ENCODE measurements around the gene FOXG1.

FOXG1 gene

DNA sequence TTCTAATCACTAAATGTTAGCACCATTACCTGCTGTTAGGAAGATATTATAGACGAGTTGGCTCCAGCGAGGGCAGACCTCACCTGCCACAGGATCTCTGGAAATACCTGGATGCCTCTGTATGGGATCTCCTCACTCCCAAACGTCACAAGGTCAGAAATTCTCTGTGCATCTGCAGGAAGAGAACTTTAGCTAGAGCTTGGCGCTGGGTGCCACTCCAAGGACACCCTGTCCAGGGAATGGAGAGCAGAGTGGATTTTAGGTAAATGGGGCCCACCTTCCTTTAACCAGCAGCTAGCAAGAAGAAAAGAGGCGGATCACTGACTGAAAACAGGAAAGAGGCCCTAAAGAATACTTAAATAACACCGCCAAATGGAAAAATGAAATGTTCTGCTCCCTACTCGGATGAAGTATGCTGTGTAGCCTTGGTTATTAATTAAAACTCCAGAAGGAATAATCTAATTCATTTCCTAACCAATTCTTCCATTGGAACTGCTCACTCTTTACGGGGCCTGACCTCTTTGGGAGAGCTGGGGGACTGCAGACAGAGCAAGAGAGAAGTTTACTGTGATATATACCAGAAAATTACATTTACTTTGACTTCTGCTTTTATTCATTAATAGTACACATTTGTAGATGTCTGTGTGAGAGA lies 4.2 kb upstream of the FOXG1 start:
- no peak for DNase-seq

DNA sequence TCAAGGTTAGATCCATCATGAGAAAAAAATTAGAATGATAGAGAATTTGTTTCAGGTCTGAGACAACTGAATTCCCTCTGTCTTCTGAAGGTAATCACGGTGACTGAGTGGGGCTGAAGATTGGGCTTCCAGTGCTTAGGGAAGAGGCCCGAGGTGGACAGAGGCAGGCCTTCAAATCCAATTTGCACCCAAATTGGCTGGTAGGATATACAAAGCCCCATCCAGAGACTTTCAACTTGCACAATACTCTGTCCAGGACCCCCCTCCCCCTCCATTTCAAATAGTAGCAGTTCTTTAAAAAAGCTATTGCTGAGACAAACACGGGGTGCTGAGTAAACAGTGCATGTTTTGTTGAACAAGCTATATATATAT lies 3.6 kb upstream of the FOXG1 start:
- DNase-seq: no peak

DNA sequence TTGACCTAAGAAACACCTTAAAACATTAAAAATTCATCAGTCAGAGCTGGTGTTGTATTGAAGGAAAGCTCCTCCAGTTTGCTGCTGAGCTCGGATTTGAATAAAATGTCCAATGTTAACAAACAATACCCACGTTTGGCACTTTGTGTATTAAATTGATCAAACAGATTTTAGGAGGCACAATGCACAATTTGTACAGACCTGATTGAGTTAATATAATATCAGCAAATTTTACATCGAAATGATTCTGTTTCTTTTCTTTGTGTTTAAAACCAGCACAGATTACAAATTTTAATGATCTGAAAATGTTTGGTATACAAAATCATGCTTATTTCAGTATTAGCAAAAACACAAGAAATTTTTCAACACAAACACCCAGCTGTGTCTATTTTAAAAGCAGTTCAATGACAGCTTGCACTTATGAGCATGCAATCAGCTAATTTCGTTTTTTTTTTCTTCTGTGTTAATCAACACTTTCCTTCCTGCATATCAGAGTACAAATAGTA lies 2.8 kb upstream of the FOXG1 start:
- no peak for DNase-seq

DNA sequence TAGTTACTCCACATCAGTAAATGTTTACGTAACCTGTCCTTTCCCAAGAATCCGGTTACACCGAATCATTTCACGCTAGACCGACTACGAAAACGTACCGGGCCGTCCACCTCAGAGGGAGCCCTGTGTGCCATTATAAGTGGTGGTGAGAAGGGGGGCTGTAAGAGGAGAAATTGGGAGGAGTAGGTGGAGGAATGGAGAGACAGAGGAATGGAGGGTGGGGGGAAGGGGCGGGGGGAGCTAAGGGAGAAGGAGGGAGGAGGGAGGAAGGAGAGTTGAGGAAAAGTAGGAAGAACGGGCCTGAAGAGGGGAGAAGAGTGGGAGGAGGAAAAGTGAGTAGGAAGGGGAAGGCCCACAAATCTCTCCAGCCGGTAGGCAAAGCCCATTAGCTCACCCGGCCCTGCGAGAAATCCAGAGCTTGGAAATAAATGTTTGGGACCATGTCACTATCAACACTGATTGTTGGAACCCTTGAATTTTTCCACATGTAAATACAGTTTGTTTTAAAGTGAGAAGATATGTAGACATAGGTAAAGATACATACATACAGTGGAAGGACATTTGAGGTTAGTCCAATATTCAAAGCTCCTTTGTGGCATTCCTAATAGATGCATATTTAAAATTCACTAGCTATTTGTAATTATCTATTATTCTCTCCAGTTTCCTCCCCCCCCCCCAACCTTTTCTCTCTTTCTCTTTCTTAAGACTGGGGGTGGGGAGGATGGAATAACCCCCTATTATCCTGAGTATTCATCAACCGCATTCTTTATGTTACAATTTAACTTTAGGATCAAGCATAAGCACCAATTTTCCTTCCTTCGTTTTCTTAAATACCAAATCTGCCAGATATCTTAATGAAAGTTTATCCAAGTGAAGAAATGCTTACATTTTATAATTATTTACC lies 2.1 kb upstream of the FOXG1 start:
- DNase-seq: peak; percentile 77

DNA sequence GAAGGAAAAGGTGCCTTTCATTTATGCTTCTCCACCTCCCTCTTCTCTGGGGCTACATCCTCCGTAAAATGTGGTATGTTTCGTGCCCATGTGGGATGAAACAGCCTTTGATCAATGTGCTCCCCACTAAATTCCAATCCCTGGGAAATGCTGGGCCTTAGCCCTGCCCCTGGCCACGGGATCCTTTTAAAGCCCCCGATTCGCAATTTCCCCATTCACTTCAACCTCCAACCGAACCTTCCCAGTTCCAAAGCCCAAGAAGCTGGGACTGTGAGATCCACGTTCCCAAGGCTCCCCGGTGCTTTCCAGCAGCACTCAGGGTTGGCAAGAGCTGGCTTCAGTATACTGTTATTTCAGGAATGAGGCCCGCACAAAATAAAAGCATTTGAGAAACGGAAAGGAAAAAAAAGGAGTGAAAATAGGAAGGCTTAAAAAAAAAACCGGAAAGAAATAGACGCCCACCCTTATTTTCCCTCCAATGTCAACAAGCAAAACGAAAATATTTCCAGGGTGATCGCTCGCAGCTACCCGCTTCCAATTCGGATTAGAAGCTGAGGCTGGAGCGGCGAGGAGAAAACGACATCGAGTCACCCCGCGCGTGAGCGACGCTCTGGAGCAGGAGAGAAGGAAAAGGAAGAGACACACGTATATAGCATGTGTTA lies 1.3 kb upstream of the FOXG1 start:
- no peak for DNase-seq

DNA sequence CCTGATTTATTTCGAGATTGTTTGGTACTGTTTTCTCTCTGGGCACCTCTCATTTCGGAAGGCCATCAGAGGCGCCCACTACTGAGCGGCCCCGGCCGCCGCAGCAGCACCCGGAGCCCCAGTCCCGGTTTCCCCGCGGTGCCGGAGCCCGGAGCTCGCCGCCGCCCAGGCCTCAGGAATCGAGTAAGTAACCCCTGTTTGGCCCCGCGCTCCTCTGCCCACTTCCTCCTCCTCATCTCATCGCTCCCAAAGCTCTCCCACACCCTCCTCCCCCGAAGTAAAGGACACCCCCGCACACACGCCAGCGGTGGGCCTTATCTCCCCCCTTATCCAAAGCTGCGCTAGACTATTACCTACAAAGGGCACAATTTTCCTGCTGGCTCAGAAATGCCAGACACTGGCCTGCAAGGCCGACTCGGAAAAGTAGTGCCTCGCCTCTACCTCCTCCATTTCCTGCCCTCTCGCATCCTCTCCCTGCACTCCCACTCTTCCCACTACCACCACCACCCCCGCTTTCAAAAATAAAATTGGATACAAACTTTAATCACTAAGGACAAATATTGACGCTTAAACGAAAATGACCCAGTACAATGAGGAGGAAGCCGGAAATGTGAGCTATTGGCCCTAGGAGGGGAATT lies 637 bp upstream of the FOXG1 start:
- peak; percentile 50 for DNase-seq

DNA sequence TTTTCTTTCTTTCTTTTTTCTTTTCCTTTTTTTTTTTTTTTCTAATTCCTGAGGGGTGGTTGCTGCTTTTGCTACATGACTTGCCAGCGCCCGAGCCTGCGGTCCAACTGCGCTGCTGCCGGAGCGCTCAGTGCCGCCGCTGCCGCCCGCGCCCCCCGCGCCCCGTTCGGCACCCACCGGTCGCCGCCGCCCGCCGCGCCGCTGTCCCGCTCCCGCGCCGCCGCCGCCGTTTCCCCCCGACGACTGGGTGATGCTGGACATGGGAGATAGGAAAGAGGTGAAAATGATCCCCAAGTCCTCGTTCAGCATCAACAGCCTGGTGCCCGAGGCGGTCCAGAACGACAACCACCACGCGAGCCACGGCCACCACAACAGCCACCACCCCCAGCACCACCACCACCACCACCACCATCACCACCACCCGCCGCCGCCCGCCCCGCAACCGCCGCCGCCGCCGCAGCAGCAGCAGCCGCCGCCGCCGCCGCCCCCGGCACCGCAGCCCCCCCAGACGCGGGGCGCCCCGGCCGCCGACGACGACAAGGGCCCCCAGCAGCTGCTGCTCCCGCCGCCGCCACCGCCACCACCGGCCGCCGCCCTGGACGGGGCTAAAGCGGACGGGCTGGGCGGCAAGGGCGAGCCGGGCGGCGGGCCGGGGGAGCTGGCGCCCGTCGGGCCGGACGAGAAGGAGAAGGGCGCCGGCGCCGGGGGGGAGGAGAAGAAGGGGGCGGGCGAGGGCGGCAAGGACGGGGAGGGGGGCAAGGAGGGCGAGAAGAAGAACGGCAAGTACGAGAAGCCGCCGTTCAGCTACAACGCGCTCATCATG lies 654 bp downstream of the FOXG1 start:
- DNase-seq: no peak

DNA sequence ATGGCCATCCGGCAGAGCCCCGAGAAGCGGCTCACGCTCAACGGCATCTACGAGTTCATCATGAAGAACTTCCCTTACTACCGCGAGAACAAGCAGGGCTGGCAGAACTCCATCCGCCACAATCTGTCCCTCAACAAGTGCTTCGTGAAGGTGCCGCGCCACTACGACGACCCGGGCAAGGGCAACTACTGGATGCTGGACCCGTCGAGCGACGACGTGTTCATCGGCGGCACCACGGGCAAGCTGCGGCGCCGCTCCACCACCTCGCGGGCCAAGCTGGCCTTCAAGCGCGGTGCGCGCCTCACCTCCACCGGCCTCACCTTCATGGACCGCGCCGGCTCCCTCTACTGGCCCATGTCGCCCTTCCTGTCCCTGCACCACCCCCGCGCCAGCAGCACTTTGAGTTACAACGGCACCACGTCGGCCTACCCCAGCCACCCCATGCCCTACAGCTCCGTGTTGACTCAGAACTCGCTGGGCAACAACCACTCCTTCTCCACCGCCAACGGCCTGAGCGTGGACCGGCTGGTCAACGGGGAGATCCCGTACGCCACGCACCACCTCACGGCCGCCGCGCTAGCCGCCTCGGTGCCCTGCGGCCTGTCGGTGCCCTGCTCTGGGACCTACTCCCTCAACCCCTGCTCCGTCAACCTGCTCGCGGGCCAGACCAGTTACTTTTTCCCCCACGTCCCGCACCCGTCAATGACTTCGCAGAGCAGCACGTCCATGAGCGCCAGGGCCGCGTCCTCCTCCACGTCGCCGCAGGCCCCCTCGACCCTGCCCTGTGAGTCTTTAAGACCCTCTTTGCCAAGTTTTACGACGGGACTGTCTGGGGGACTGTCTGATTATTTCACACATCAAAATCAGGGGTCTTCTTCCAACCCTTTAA lies 1.5 kb downstream of the FOXG1 start:
- DNase-seq: peak; percentile 58

DNA sequence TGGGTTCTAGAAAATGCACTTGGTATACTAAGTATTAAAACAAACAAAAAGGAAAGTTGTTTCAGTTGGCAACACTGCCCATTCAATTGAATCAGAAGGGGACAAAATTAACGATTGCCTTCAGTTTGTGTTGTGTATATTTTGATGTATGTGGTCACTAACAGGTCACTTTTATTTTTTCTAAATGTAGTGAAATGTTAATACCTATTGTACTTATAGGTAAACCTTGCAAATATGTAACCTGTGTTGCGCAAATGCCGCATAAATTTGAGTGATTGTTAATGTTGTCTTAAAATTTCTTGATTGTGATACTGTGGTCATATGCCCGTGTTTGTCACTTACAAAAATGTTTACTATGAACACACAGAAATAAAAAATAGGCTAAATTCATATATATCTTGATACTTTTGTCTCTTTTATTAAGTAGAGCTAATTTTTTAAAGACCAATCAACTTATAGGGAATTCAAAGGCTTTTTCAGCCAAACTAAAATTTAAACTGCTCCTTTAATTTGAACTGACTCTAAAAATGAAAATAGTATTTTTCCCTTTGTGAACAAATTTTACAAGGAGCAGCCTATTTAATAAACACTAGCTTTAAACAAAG lies 2.8 kb downstream of the FOXG1 start:
- no peak for DNase-seq

DNA sequence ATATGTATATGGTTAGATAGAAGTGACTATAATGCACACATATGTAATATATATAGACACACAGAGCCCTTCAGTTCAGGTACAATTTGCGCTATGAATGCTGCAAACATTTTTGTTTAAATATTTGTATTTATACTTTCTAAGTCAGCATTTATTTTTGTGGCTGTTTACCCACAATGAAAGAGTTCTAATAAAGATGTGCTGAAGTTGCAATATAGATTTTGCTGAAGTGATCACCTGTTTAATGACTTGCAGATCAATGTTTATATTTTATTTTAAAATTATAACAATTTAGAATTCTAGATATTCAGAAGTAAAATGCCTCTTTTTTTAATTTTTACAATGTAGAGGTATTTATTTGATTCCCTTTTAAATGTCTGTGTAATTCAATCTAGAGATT lies 3.5 kb downstream of the FOXG1 start:
- DNase-seq: no peak

DNA sequence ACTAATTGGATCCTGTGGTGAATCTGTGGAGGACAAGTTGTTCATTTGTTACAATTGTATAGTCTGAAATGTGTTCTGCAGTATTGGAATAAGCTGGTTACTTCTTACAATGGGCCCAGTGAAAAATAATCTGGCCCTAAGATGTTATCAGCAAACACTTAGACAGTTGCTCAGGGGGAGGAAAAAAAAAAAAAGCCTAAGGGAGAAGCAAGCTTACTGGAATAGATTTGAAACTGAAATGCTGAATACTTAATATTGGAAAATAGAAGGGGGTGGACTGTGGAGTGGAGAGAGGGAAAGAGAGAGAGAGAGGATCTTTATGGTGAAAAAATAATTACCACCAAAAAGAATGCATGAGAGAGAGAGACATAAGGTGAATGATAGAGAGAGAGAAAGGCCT lies 4.0 kb downstream of the FOXG1 start:
- DNase-seq: peak; percentile 64

DNA sequence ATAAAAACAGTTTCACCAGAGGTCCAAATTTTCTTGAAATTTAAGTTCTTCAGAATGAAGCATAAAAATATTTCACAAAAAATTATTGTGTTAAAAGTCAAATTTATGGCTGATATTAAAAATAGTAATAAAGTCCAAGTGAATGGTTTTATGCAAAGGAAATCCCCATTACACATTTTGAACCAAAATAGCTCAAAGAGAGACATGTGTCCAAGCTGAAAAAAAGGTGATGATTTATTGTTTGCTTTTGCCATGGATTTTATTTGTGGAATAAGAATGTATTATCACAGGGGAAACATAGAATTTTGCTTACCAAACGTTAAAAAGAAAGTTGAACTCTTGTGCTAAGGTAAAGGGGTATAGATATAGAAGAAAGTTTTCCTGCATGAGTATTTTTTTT lies 4.6 kb downstream of the FOXG1 start:
- DNase-seq: no peak

DNA sequence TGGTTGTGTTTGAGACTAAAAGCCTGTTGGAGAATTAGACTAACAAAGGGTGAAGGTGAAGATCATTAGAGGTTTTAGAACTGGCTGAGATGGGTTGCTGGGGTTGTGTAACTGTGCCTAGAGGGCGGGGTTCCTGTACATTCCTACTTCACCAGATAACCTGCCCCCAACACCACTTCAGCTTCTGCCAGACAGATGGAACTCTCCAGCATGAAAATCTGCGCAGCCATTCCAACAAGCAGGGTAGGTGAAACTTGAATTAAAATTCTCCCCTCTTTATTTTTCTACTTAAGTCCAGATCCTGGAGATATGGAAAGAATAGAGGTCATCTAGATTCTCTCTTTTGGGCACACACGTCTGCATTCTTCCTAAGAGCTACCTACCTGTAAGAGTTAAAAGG lies 6.0 kb downstream of the FOXG1 start:
- DNase-seq: peak; percentile 93

DNA sequence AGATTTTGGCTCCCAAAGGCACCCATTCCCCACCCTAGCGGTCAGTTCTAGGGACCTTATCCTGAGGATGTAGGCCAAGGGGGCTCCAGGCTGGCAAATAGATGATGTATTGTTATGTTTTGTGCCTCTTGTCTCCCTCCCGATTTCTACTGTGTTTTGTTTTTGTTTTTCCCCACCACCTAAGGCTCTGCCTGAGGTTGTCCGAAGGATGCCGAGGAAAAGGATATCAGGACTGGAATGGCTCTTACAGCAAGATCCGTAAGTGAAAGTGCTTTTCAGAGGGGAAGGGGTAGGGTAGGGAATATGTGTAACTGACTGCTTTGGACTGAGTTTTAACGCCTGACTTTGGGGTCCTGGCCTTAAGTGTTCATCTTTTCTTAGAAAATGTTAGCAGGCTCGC lies 6.6 kb downstream of the FOXG1 start:
- DNase-seq: no peak

DNA sequence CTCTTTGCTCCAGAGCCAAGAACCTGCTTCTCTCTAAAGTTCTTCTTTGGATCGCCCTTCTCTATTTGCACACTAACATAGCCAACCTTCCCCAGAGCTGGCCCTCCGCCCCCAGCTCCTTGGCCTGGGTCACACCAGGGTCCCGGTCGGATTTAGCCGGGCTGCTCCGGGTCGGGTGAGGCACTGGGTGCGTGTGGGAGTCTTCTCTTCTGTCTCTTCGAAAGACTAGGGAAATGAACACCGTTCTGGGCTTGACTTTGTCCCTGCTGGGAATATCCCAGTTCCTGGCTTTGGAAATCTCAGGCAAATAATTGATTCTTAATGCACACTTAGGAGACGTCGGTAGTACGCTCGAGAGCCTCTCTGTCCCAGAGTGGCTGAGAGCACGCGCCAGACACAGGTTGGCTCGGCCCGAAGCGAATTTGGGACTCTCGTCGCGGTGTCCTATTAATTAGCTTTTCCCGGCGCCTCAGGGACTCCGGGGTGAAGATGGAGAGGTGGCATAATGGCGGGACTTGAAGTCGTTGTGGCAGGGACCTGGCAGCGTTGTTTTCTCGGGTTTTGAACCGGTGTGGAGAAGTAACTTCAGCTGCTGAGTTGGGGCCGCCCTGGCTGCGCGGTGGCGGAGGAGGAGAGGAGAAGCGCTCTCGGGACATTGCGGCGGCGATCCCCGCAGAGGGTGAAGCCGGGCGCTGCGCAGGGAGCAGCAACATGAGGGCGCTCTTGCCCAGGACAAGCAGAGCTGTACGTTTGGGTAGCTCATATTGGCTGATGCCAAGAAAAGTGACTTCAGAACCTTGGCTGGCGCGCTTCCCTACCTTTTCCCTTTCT lies 7.5 kb downstream of the FOXG1 start:
- peak; percentile 68 for DNase-seq

DNA sequence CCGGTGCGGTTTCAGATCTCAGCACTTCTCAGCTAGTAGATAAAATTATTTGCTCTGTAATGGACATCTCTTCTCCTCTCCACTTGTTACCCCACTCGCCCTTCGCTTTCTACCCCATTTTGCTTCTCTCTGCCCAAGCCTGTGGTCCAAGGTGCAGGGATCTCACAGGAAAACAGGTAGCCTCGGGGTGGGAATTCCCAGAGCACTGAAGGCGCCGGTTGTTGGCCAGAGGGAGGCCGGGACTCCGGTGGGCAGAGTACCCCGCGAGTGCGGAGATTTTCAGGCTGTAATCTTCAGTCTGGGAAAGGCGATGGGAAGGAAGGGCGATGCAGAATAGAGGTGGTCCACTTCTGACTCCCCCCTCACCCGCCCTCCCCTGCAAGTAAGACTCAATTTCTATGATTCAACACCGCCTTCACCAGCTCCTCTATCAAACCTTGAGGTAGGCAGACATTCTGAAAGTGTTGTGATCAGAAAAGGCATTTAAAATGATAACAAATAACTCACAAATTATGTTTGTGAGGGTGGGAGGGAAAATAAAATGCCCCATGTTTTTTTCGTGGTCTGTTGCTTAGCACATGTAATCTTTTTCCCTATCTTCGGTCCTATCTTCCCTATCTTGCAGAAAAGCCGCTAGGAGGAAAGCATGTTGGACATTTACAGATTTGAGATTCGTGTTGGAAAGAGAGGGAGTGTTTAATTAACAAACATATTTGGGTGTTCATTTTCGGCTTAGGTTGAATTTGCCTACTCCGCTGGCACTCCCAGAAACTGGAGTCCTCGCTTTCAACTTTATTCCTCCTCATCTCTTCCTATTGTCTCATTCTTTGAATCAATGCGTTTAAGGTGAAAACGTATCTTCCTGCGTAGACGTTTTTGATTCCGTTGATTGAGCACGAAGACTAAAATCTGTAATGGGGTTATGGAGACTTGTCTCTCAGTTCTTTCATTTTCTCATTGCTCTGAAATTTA lies 8.5 kb downstream of the FOXG1 start:
- no peak for DNase-seq

DNA sequence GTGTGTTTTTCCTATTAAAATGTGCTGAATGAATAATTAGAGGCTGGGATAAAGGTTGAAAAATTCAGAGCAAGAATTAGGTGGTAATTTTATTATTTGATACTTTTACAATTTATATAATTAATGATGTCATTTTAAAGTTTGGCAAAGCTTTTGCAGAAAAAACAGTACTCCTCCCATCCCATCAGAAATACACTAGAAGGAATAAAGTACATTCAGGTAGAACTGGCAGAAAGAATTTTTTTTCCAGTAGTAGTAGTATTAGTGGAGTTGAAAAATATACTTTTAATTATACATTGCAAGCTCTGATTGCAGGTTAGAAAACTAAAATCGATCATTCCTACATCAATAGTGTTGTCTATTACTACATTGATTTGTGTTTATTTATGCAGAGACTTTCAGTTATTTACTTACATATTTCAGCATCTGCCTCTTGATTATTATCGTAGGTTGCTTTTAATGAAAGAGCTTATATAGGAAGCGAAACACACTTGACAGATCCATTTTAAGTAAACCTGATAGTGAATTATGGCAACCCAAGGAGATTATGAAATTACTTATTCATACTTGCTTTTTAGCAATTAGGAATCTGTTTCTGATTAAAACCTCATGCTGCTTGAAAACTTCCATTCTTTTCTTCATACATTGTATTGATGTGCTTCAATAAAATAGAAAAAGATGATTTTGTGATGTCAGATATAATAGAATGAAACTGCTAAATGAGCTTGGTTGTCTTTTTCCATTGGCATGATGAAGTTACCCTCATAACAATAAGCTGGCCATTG lies 10.1 kb downstream of the FOXG1 start:
- no peak for DNase-seq
